ENCODE data around the gene LRRC75A.

DNA sequence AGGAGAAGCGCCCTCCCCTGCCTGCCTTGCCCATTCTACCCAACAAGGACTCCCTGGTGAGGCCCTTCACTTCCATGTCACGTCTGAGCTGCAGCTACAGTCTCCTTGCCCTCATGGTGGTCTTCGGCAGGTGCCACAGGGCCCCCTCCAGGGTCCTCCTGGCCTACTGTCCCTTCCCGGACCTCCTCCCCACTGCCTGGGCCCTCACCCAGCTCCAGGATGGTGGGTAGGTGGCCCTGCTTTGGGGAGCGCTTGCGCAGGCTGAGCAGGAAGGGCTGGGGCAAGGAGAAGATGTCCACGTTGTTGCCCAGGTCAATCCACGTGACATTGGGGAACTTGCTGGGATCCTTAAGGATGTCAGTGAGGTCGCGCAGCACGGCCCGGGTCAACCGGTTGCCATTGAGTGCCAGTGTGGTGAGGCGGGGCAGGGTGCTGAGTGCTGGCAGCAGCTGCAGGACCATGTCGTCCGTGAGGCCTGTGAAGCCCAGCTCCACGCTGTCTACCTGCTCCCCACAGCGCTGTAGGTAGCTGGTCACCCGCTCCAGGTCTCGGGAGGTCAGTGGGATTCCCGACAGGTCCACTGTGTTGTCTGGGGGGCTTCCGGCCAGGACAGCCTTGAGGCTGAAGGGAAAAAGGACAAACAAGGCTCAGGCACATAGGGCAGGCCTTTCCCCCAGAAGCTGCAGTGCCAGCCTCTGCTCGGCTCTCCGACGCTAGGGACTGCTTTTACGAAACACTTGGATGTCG lies 48.3 kb downstream of the LRRC75A start:
- TF ChIP-seq, protein P1, sequence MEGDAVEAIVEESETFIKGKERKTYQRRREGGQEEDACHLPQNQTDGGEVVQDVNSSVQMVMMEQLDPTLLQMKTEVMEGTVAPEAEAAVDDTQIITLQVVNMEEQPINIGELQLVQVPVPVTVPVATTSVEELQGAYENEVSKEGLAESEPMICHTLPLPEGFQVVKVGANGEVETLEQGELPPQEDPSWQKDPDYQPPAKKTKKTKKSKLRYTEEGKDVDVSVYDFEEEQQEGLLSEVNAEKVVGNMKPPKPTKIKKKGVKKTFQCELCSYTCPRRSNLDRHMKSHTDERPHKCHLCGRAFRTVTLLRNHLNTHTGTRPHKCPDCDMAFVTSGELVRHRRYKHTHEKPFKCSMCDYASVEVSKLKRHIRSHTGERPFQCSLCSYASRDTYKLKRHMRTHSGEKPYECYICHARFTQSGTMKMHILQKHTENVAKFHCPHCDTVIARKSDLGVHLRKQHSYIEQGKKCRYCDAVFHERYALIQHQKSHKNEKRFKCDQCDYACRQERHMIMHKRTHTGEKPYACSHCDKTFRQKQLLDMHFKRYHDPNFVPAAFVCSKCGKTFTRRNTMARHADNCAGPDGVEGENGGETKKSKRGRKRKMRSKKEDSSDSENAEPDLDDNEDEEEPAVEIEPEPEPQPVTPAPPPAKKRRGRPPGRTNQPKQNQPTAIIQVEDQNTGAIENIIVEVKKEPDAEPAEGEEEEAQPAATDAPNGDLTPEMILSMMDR (IDR thresholded peaks at IDR 0.05): no peak
- no peak for TF ChIP-seq POLR2A (IDR thresholded peaks at IDR 0.05)

Data from thyroid gland (tissue), 4 donors.